Activated T-cell treated with anti-CD3 and anti-CD28 coated beads, Interleukin-2, amount 50 U/mL, for 4 hours (primary cell): ENCODE results near the gene ALG3. TPM values are rescaled to one million over a fixed set of nuclear protein-coding genes. Genes with fewer than 3 reads are reported as not detected.

Experiments used
- ATAC-seq, 2 donors: fragments of 200-7000 bp; cut with Tn5 transposase; one replicate each; pipeline ENCODE4 v1.10.0; 2021
- DNase-seq: peaks from one replicate; pipeline ENCODE4 v3.0.0-alpha.2; 2020
- H3K27me3 Mint-ChIP-seq: one replicate; pipeline ENCODE4 v1.8.0; 2021; ENCODE audit warnings: low read depth, mixed read lengths
- H3K36me3 Mint-ChIP-seq: one replicate; pipeline ENCODE4 v1.8.0; 2022; ENCODE audit warnings: mixed read lengths; ENCODE audit not compliant: insufficient read depth
- H3K4me1 Mint-ChIP-seq: one replicate; pipeline ENCODE4 v1.8.0; 2021; ENCODE audit warnings: low read depth, mixed read lengths
- H3K4me3 Mint-ChIP-seq: one replicate; pipeline ENCODE4 v1.8.0; 2021; ENCODE audit warnings: mild to moderate bottlenecking, moderate library complexity, mixed read lengths
- H3K9me3 Mint-ChIP-seq: one replicate; pipeline ENCODE4 v1.8.0; 2021; ENCODE audit warnings: mixed read lengths
- total RNA-seq, 3 donors: library from RNA; stranded (reverse); gene quantifications; one replicate each; pipeline ENCODE4 v1.2.1, GENCODE V29; 2021

Gene ALG3
- total RNA-seq, 3 donors from 2014 or later, result 89.9 to 93.7 (median 92.5) TPM

- H3K4me3 Mint-ChIP-seq, result no peak overlapping the region
- H3K4me1 Mint-ChIP-seq, result no peaks in the 10 kb centered on the region
- DNase-seq (no peak), ATAC-seq (no peak)
- H3K36me3 Mint-ChIP-seq, result no peaks in the 10 kb centered on the region
- H3K27me3 Mint-ChIP-seq, result peaks cover 10% of the 10 kb centered on the region
- H3K9me3 Mint-ChIP-seq, result no peaks in the 10 kb centered on the region
These were observed 37.5 kb downstream of the ALG3 start for GRCh38 chr3:184211297-184211696.

- H3K4me1 Mint-ChIP-seq, result no peaks in the 10 kb centered on the region
- no peaks in the 10 kb centered on the region for H3K9me3 Mint-ChIP-seq
- DNase-seq, result no peak
These were observed 39.4 kb downstream of the ALG3 start for GRCh38 chr3:184209146-184209923.

GRCh38 chr3:184203526-184203925 lies 45.2 kb downstream of the ALG3 start:
- no peaks in the 10 kb centered on the region for H3K4me1 Mint-ChIP-seq
- no peak for ATAC-seq
- no peak for DNase-seq
- H3K9me3 Mint-ChIP-seq, result no peaks in the 10 kb centered on the region
- no peak overlapping the region for H3K4me3 Mint-ChIP-seq
- no peaks in the 10 kb centered on the region for H3K36me3 Mint-ChIP-seq
- H3K27me3 Mint-ChIP-seq, result peaks cover 16% of the 10 kb centered on the region

More at GRCh38 chr3:184209146-184209923, 39.4 kb downstream of the ALG3 start:
- Mint-ChIP-seq H3K36me3 (no peaks in the 10 kb centered on the region), H3K27me3 (peaks cover 18% of the 10 kb centered on the region), H3K4me3 (no peak overlapping the region)
- ATAC-seq, result no peak

DNA sequence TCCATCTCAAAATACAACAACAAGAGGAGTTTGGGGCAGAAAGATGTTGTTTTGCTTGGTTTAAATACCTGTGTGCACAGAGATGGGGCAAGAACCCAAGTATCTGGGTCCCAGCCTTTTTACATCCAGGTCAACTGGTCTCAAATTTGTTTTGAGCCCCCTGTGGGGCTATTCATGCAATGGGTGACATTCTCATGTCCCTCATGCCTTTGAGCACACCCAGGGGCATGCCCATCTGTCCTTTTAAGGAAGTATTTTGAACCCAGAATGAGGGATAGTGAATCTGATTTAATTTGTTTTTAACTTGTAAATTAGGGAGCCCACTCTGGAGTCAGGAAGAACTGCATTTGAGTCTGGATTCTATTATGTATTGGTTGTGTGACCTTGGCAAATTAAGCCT lies 47.9 kb downstream of the ALG3 start:
- ATAC-seq (no peak), DNase-seq (no peak)
- H3K4me3 Mint-ChIP-seq, result no peak overlapping the region
- H3K4me1 Mint-ChIP-seq, result no peaks in the 10 kb centered on the region
- no peaks in the 10 kb centered on the region for H3K9me3 Mint-ChIP-seq
- no peaks in the 10 kb centered on the region for H3K36me3 Mint-ChIP-seq
- peaks cover 3% of the 10 kb centered on the region for H3K27me3 Mint-ChIP-seq

DNA sequence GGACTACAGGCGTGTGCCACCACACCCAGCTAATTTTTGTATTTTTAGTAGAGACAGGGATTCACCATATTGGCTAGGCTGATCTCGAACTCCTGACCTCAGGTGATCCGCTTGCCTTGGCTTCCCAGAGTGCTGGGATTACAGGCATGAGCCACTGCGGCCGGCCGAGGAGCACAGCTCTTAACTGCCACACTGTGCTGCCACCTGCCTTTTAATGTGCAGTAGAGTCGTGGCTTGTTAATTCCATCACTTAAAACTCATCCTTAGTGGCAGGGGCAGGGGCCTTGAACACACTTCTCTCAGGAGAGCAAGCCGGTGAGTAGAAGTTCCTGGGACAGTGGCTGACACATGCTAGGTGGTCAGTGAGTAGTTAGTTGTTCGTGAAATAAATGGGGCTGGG lies 50.3 kb downstream of the ALG3 start:
- Mint-ChIP-seq H3K9me3 (no peaks in the 10 kb centered on the region), H3K4me1 (no peaks in the 10 kb centered on the region), H3K36me3 (peaks cover 9% of the 10 kb centered on the region), H3K27me3 (no peaks in the 10 kb centered on the region), H3K4me3 (no peak overlapping the region)
- ATAC-seq (no peak), DNase-seq (no peak)

- DNase-seq (no peak), ATAC-seq (no peak)
- Mint-ChIP-seq H3K9me3 (no peaks in the 10 kb centered on the region), H3K4me1 (no peaks in the 10 kb centered on the region), H3K36me3 (peaks cover 20% of the 10 kb centered on the region), H3K4me3 (no peak overlapping the region), H3K27me3 (no peaks in the 10 kb centered on the region)
These were observed 52.2 kb downstream of the ALG3 start for GRCh38 chr3:184196536-184196935.

DNA sequence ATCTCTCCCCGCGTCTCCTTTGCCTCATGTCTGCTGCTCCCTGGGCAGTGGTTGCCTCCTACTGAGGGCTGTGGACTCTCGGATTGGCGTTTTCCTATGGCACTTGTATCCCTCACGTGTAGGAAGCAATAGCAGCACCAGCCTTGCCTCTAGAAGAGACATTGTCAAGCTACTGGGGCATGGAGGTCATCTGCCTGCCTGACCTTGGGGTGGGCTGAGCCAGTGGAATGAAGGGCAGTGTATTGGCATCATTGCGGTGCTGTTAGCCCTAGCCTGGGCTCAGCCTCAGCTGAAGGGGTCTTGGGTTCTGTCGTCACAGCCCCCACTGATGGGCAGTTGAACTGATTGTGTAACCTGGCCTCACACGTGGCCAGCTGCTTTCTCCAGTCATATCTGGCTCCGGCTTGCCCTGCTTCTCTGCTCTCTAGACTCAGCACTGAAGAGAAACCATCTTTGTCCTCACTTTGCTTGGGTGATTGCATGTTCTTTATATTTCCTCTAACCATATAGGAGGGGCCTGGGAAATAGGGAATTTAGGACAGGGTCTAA lies 54.7 kb downstream of the ALG3 start:
- no peaks in the 10 kb centered on the region for H3K27me3 Mint-ChIP-seq
- DNase-seq (no peak), ATAC-seq (no peak)
- no peak overlapping the region for H3K4me3 Mint-ChIP-seq
- peaks cover 27% of the 10 kb centered on the region for H3K36me3 Mint-ChIP-seq
- no peaks in the 10 kb centered on the region for H3K9me3 Mint-ChIP-seq
- peaks cover 3% of the 10 kb centered on the region for H3K4me1 Mint-ChIP-seq

DNA sequence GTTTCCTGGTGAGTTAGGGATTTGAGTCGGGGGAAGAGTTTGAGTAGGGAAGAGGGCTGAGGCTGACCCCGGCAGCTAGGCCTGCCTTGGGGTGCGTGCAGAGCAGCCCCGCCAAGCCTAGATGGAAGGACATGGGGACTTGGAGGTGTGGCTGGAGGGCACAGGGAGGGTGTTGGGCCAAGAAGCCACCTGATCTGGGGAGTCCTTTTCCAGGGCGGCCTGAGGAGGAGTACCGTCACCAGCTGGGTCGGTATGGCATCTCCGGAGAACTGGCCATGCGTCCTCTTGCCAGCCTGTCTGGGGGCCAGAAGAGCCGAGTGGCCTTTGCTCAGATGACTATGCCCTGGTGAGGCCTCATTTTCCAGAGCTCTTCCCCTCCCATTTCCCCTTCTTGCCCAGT lies 55.9 kb downstream of the ALG3 start:
- ATAC-seq (no peak), DNase-seq (no peak)
- no peak overlapping the region for H3K4me3 Mint-ChIP-seq
- H3K27me3 Mint-ChIP-seq, result no peaks in the 10 kb centered on the region
- peaks cover 13% of the 10 kb centered on the region for H3K4me1 Mint-ChIP-seq
- peaks cover 36% of the 10 kb centered on the region for H3K36me3 Mint-ChIP-seq
- H3K9me3 Mint-ChIP-seq, result no peaks in the 10 kb centered on the region

Other genes with a start within 250 kb of the ALG3 start
- gene ABCC5, start 231.1 kb downstream of the ALG3 start, total RNA-seq, result 10 to 100 TPM; 10.0 to 12.5 (median 12.4) TPM
- gene HTR3D, start 217.2 kb downstream of the ALG3 start, total RNA-seq, result not detected
- gene HTR3C, start 195.9 kb downstream of the ALG3 start, total RNA-seq, result not detected
- not detected for gene HTR3E, start 151.9 kb downstream of the ALG3 start, total RNA-seq
- 10 to 100 TPM; 91.7 to 94.5 (median 92.6) TPM for gene EIF2B5, start 113.6 kb downstream of the ALG3 start, total RNA-seq
- gene DVL3, start 93.6 kb downstream of the ALG3 start, total RNA-seq, result 10 to 100 TPM; 38.7 to 46.4 (median 40.3) TPM
- gene AP2M1, start 74.1 kb downstream of the ALG3 start, total RNA-seq, result 100 to 1,000 TPM; 242 to 255 (median 251) TPM
- gene ABCF3, start 62.8 kb downstream of the ALG3 start, total RNA-seq, result 10 to 100 TPM; 79.7 to 91.2 (median 84.4) TPM
- under 1 TPM in 1 of 3 donors, not detected in 2; 0.16 TPM for gene VWA5B2, start 19.4 kb downstream of the ALG3 start, total RNA-seq
- gene EEF1AKMT4, start 710 bp upstream of the ALG3 start, total RNA-seq, result 10 to 100 TPM; 15.2 to 19.7 (median 18.1) TPM
- under 1 TPM; 0.34 to 0.53 (median 0.35) TPM for gene CAMK2N2, start 12.6 kb upstream of the ALG3 start, total RNA-seq
- gene ECE2, start 27.1 kb upstream of the ALG3 start, total RNA-seq, result not detected
- gene PSMD2, start 50.3 kb upstream of the ALG3 start, total RNA-seq, result 100 to 1,000 TPM; 497 to 520 (median 498) TPM
- 1,000 to 10,000 TPM in 2 of 3 donors, 100 to 1,000 TPM in 1; 990 to 1,057 (median 1,007) TPM for gene EIF4G1, start 65.6 kb upstream of the ALG3 start, total RNA-seq
- gene FAM131A, start 88.6 kb upstream of the ALG3 start, total RNA-seq, result 1 to 10 TPM; 3.5 to 4.4 (median 3.7) TPM
- 1 to 10 TPM; 4.5 to 5.2 (median 5.0) TPM for gene CLCN2, start 112.6 kb upstream of the ALG3 start, total RNA-seq
- gene POLR2H, start 112.7 kb upstream of the ALG3 start, total RNA-seq, result 100 to 1,000 TPM; 146 to 170 (median 165) TPM
- gene THPO, start 129.2 kb upstream of the ALG3 start, total RNA-seq, result not detected
- under 1 TPM in 2 of 3 donors, not detected in 1; 0.11 to 0.33 TPM for gene CHRD, start 131.1 kb upstream of the ALG3 start, total RNA-seq